ENCODE results near the gene FRMD1. TPM values are rescaled to one million over a fixed set of nuclear protein-coding genes. Genes with fewer than 3 reads are reported as not detected.

FRMD1 gene
- total RNA-seq, 6 donors from 2014 or later: not detected

DNA sequence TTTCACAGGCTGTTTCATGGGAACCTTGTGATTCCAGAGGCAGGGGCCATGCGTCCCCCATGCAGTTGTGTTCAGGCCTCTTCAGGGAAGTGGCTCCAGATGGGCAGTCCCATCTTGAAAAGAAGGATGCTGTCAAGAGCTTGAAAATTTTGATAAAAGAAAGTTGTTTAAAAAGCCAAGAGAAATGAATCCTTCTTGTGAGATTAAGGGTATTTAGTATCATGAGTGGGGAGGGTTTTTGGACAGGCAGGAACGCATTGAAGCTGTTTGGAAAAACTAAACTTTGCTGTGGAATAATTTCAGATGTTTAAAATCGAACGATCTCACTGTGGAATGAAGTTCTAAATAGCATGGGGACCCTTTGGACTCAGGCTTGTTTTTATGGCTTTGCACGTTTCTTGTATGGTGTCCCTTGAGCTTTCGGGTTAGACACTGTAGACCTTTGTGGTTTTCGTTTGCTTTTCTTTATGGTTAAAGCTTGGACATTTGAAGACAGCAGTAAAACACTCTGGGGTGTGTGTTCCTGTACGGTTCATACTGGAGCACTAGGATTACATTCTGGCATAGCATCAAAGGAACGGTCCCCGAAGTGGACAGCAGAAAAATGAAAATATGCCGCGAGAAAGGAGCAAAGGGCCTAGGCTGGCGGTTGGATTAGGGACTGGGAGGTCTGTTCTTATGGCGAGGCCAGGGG is 63.4 kb downstream of the FRMD1 start:
- DNase-seq (no peak), ATAC-seq (ENCODE audit: low FRiP score in 2 of 2) (no peak)
- 63 to 72% methylated on average over 14 of the region's 14 CpGs for whole genome bisulfite sequencing, 2 donors
- Histone ChIP-seq H3K27me3 (no peaks in the 10 kb centered on the region), H3K4me1 (no peaks in the 10 kb centered on the region), H3K27ac (no peak overlapping the region), H3K4me3 (no peak overlapping the region), H3K9me3 (peaks cover 3 to 19% (median 14%) of the 10 kb centered on the region in 4 donors), H3K36me3 (no peaks in the 10 kb centered on the region)
- TF ChIP-seq POLR2AphosphoS5 (IDR thresholded peaks at IDR 0.05) (no peak), EP300 (IDR thresholded peaks at IDR 0.05) (no peak), POLR2A (IDR thresholded peaks at IDR 0.05) (no peak)
- TF ChIP-seq, protein P1, sequence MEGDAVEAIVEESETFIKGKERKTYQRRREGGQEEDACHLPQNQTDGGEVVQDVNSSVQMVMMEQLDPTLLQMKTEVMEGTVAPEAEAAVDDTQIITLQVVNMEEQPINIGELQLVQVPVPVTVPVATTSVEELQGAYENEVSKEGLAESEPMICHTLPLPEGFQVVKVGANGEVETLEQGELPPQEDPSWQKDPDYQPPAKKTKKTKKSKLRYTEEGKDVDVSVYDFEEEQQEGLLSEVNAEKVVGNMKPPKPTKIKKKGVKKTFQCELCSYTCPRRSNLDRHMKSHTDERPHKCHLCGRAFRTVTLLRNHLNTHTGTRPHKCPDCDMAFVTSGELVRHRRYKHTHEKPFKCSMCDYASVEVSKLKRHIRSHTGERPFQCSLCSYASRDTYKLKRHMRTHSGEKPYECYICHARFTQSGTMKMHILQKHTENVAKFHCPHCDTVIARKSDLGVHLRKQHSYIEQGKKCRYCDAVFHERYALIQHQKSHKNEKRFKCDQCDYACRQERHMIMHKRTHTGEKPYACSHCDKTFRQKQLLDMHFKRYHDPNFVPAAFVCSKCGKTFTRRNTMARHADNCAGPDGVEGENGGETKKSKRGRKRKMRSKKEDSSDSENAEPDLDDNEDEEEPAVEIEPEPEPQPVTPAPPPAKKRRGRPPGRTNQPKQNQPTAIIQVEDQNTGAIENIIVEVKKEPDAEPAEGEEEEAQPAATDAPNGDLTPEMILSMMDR (IDR thresholded peaks at IDR 0.05): no peak

DNA sequence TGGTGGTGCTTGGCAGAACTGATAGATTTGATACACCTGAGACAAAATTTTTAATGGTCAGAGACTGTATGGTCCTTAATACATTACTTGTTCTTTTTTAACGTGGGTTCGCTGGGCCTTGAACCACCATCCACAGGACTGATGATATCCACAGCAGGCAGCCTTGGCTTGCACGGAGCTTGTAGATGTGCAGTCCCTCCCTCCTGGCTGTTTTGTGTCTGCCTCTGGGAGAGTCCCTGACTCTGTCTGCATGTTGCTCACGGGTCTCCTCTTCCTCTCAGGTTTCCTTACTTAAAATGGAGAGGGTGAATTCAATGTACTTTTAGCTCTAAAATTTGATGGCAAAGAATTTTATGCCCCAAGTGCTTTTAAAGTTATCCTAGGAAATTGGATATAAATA is 64.0 kb downstream of the FRMD1 start:
- ATAC-seq (ENCODE audit: low FRiP score in 2 of 2): no peak
- no peak for DNase-seq
- TF ChIP-seq POLR2AphosphoS5 (IDR thresholded peaks at IDR 0.05) (no peak), EP300 (IDR thresholded peaks at IDR 0.05) (no peak), POLR2A (IDR thresholded peaks at IDR 0.05) (no peak)
- TF ChIP-seq, protein P1 (IDR thresholded peaks at IDR 0.05): no peak

DNA sequence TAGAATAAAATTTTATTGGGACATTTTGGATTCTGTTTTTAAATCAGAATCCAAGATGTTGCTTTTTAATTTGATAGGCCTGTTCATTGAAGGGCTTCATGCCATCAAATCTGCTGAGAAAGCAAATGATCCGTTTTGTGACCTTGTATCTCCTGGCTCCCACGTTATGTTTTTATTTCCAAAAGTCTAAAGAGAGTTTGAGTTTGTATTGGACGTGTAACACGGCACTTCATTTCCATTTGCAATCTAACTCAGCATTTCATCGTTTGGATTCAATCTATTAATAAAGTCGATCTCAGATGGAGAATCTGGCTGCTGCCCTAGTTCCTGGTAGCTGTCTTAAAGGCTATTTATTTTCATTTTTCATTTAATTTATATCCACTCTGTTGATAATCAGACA is 64.6 kb downstream of the FRMD1 start:
- DNase-seq (no peak), ATAC-seq (ENCODE audit: low FRiP score in 2 of 2) (no peak)
- Histone ChIP-seq H3K27me3 (no peaks in the 10 kb centered on the region), H3K4me1 (no peaks in the 10 kb centered on the region), H3K4me3 (no peak overlapping the region), H3K9me3 (peaks cover 3 to 19% (median 15%) of the 10 kb centered on the region in 4 donors), H3K36me3 (no peaks in the 10 kb centered on the region), H3K27ac (no peak overlapping the region)
- WGBS, 2 donors: 49 to 53% methylated on average over 6 of the region's 6 CpGs
- TF ChIP-seq POLR2A (IDR thresholded peaks at IDR 0.05) (no peak), EP300 (IDR thresholded peaks at IDR 0.05) (no peak), POLR2AphosphoS5 (IDR thresholded peaks at IDR 0.05) (no peak)
- TF ChIP-seq, protein P1 (IDR thresholded peaks at IDR 0.05): no peak

More for the DNA sequence above, 64.0 kb downstream of the FRMD1 start:
- Histone ChIP-seq H3K4me3 (no peak overlapping the region), H3K4me1 (no peaks in the 10 kb centered on the region), H3K9me3 (peaks cover 3 to 19% (median 15%) of the 10 kb centered on the region in 4 donors), H3K27ac (no peak overlapping the region), H3K27me3 (no peaks in the 10 kb centered on the region), H3K36me3 (no peaks in the 10 kb centered on the region)
- 75 to 79% methylated on average over 4 of the region's 4 CpGs for WGBS, 2 donors

GRCh38 chr6:168013250-168013915 is 65.6 kb downstream of the FRMD1 start:
- TF ChIP-seq EP300 (IDR thresholded peaks at IDR 0.05) (no peak), POLR2A (IDR thresholded peaks at IDR 0.05) (no peak), POLR2AphosphoS5 (IDR thresholded peaks at IDR 0.05) (no peak)
- TF ChIP-seq, protein P1 (IDR thresholded peaks at IDR 0.05): no peak
- no peaks in the 10 kb centered on the region for H3K27me3 ChIP-seq
- no peak overlapping the region for H3K27ac ChIP-seq
- DNase-seq: no peak
- WGBS, 2 donors: 71 to 75% methylated on average over 2 to 7 of the region's 7 CpGs
- no peaks in the 10 kb centered on the region for H3K4me1 ChIP-seq
- H3K9me3 ChIP-seq: peaks cover 3 to 19% (median 15%) of the 10 kb centered on the region in 4 donors
- no peak overlapping the region for H3K4me3 ChIP-seq
- no peaks in the 10 kb centered on the region for H3K36me3 ChIP-seq
- no peak for ATAC-seq (ENCODE audit: low FRiP score in 2 of 2)

Measured in upper lobe of left lung (tissue), 6 donors.